ENCODE results near the gene RAP2A.

The RAP2A gene

DNA sequence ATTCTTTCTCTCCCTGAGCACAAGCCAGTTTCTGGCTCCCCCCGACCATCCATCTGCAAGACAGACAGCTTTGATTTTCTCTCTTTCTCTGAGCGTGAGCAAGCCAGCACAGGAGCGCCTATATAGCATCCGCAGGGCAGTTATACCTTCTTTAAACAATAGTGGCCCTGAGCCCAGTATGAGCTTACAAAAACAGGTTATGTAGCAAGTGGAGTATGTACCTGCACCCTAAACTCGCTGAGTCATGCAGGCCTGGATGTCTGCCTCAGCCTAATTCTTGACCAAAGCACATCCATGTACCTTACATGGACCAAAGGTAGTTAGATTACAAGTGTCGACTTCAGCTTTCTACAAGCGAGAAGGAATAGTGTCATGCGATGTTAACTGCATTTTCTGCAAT lies 61.7 kb downstream of the RAP2A start:
- Histone ChIP-seq H3K27ac (replicated peaks) (no peak overlapping the region), H3K27me3 (ENCODE audit: insufficient read depth, poor library complexity, severe bottlenecking) (no peaks in the 10 kb centered on the region), H3K4me3 (replicated peaks; ENCODE audit: insufficient read depth, low read length) (no peak overlapping the region)
- TF ChIP-seq POLR2AphosphoS5 (IDR thresholded peaks at IDR 0.05; ENCODE audit: low read depth) = no peak
- DNase-seq (ENCODE audit: low read depth in 1 of 2, low spot score in 1 of 2) = no peak

DNA sequence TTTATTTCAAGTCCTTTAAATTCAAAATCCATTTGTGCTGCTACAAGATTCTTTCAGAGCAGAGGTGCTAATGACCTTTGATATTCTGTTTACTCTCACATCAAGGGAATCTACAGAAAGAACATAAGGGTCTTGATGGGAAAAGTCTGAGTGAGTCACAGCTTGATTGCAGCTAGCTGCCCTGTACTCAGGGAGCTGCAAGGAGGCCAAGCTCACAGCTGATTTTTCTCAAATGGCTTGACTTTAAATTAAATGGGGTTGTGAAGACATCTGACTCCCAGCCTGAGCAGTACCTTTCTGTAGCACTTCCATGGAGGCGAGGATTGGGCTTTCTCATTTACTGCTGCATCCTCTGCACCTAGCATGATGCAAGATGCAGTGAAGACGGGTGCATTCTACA lies 62.5 kb downstream of the RAP2A start:
- Histone ChIP-seq H3K4me3 (replicated peaks; ENCODE audit: insufficient read depth, low read length) (no peak overlapping the region), H3K27ac (replicated peaks) (no peak overlapping the region), H3K27me3 (ENCODE audit: insufficient read depth, poor library complexity, severe bottlenecking) (no peaks in the 10 kb centered on the region)
- DNase-seq (ENCODE audit: low read depth in 1 of 2, low spot score in 1 of 2) = no peak
- TF ChIP-seq, protein P1, sequence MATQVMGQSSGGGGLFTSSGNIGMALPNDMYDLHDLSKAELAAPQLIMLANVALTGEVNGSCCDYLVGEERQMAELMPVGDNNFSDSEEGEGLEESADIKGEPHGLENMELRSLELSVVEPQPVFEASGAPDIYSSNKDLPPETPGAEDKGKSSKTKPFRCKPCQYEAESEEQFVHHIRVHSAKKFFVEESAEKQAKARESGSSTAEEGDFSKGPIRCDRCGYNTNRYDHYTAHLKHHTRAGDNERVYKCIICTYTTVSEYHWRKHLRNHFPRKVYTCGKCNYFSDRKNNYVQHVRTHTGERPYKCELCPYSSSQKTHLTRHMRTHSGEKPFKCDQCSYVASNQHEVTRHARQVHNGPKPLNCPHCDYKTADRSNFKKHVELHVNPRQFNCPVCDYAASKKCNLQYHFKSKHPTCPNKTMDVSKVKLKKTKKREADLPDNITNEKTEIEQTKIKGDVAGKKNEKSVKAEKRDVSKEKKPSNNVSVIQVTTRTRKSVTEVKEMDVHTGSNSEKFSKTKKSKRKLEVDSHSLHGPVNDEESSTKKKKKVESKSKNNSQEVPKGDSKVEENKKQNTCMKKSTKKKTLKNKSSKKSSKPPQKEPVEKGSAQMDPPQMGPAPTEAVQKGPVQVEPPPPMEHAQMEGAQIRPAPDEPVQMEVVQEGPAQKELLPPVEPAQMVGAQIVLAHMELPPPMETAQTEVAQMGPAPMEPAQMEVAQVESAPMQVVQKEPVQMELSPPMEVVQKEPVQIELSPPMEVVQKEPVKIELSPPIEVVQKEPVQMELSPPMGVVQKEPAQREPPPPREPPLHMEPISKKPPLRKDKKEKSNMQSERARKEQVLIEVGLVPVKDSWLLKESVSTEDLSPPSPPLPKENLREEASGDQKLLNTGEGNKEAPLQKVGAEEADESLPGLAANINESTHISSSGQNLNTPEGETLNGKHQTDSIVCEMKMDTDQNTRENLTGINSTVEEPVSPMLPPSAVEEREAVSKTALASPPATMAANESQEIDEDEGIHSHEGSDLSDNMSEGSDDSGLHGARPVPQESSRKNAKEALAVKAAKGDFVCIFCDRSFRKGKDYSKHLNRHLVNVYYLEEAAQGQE (IDR thresholded peaks at IDR 0.05; ENCODE audit: insufficient replicate concordance, low read depth) = no peak
- TF ChIP-seq, protein P2, sequence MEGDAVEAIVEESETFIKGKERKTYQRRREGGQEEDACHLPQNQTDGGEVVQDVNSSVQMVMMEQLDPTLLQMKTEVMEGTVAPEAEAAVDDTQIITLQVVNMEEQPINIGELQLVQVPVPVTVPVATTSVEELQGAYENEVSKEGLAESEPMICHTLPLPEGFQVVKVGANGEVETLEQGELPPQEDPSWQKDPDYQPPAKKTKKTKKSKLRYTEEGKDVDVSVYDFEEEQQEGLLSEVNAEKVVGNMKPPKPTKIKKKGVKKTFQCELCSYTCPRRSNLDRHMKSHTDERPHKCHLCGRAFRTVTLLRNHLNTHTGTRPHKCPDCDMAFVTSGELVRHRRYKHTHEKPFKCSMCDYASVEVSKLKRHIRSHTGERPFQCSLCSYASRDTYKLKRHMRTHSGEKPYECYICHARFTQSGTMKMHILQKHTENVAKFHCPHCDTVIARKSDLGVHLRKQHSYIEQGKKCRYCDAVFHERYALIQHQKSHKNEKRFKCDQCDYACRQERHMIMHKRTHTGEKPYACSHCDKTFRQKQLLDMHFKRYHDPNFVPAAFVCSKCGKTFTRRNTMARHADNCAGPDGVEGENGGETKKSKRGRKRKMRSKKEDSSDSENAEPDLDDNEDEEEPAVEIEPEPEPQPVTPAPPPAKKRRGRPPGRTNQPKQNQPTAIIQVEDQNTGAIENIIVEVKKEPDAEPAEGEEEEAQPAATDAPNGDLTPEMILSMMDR (IDR thresholded peaks at IDR 0.05; ENCODE audit: insufficient read depth, low read length) = no peak
- TF ChIP-seq POLR2AphosphoS5 (IDR thresholded peaks at IDR 0.05; ENCODE audit: low read depth) (no peak), SPI1 (IDR thresholded peaks at IDR 0.05; ENCODE audit: borderline replicate concordance, low read depth) (no peak), GABPA (IDR thresholded peaks at IDR 0.05; ENCODE audit: low read depth) (no peak)

DNA sequence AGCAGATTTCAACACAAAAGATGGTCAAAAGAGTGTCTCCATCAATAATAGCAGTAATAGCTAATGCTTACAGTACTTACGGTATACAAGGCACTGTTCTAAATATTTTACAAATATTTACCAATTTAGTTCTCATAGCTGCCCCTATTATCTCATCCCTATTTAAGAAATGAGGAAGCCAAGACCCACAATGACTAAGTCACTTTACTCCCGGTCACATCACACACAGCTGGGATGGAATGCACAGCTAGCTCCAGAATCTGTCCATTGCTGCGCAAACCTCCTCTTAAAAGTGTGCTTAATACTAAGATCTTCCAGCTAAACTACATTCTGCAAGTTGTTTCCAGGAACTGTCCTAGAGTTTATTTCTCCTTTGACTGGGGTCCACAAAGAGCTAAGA lies 63.4 kb downstream of the RAP2A start:
- DNase-seq (ENCODE audit: low read depth in 1 of 2, low spot score in 1 of 2) = no peak
- TF ChIP-seq, protein P1 (IDR thresholded peaks at IDR 0.05; ENCODE audit: insufficient replicate concordance, low read depth) = no peak
- peak; percentile 45; the same call in 1 of the 2 replicates for TF ChIP-seq SPI1 (IDR thresholded peaks at IDR 0.05; ENCODE audit: borderline replicate concordance, low read depth)
- Histone ChIP-seq H3K4me3 (replicated peaks; ENCODE audit: insufficient read depth, low read length) (no peak overlapping the region), H3K27ac (replicated peaks) (no peak overlapping the region), H3K27me3 (ENCODE audit: insufficient read depth, poor library complexity, severe bottlenecking) (no peaks in the 10 kb centered on the region)

DNA sequence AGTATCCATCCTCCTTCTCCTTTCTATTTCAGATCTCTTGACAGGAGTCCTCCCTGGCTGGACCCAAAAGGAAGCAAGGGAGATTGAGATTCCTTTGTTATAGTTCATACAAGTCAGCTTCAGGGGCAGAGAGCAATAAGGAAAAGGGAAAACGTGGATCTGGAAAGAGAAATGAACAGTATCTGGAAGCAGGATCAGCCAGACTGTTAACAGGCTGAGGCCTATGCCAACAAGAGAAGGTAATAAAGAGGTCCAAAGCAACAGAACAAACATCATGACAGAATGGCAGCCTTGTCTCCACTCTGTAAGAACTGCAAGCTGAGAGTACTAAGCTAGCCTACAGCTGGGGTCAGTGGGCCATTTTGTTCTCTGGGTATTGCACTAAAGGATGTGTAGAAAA lies 64.5 kb downstream of the RAP2A start:
- H3K4me3 ChIP-seq (replicated peaks; ENCODE audit: insufficient read depth, low read length) = no peak overlapping the region
- no peak for DNase-seq (ENCODE audit: low read depth in 1 of 2, low spot score in 1 of 2)
- H3K27ac ChIP-seq (replicated peaks) = no peak overlapping the region
- peaks cover under 1% of the 10 kb centered on the region for H3K27me3 ChIP-seq (ENCODE audit: insufficient read depth, poor library complexity, severe bottlenecking)
- TF ChIP-seq POLR2AphosphoS5 (IDR thresholded peaks at IDR 0.05; ENCODE audit: low read depth) = no peak
- TF ChIP-seq SPI1 (IDR thresholded peaks at IDR 0.05; ENCODE audit: borderline replicate concordance, low read depth) = no peak
- TF ChIP-seq, protein P1 (IDR thresholded peaks at IDR 0.05; ENCODE audit: insufficient replicate concordance, low read depth) = no peak
- no peak for TF ChIP-seq GABPA (IDR thresholded peaks at IDR 0.05; ENCODE audit: low read depth)
- TF ChIP-seq, protein P2 (IDR thresholded peaks at IDR 0.05; ENCODE audit: insufficient read depth, low read length) = no peak
